HCT116 (cell line): ENCODE data around the gene BCL7A. TPM values are rescaled to one million over a fixed set of nuclear protein-coding genes. Genes with fewer than 3 reads are reported as not detected.
A peak's percentile ranks its signal among the peaks of the same experiment; 100 is the strongest.

ENCODE experiments used
- ATAC-seq: fragments of 200-7000 bp; cut with Tn5 transposase; 2 replicates; pipeline ENCODE4 v1.9.1; 2020; ENCODE audit warnings: mild to moderate bottlenecking, moderate library complexity
- BruUV-seq: library from RNA; stranded (reverse); fragments of 400-500 nt; replicated peaks from 2 replicates; lab custom pipeline; 2021; lab: Mats Ljungman, UMichigan
- CTCF ChIA-PET: fragments of 300-600 bp; sonication (Branson Sonifier 250); formaldehyde crosslinking; loops from one replicate; lab custom pipeline; 2021; ENCODE audit warnings: antibody characterized with exemption; lab: Charles Lee
- POLR2A ChIA-PET: fragments of 300-600, 350-600 bp; sonication (Branson Sonifier 250); formaldehyde crosslinking; loops from one replicate; lab custom pipeline; 2021; ENCODE audit warnings: antibody characterized with exemption; lab: Charles Lee
- RAD21 ChIA-PET, 2 experiments: fragments of 300-600 bp; sonication (Branson Sonifier 250); formaldehyde crosslinking; loops; one replicate each; lab custom pipeline; 2023; ENCODE audit warnings: low total read pairs in 2 of 2; ENCODE audit not compliant: uncharacterized antibody in 2 of 2, unreplicated experiment in 2 of 2, low non-redundant PET in 1 of 2; lab: Charles Lee
- DNase-seq: peaks from one replicate; pipeline ENCODE4 v3.0.0-alpha.2; 2010; ENCODE audit warnings: low read depth, low spot score
- H2AFZ ChIP-seq: fragments of 200-600 bp; shearing (Covaris generic), sonication (generic); 2 replicates; pipeline ENCODE4 v1.6.1; 2017; ENCODE audit warnings: low read depth, mixed run types, mixed read lengths, antibody characterized with exemption, low read length; ENCODE audit not compliant: poor library complexity, severe bottlenecking
- H3K27ac ChIP-seq: 2 replicates; pipeline ENCODE4 v1.5.1; 2012; ENCODE audit warnings: low read depth, low read length
- H3K27me3 ChIP-seq: fragments of 200-600 bp; sonication (generic); 2 replicates; pipeline ENCODE4 v1.6.1; 2016; ENCODE audit warnings: mixed run types, low read length, mixed read lengths; ENCODE audit not compliant: insufficient read depth
- H3K36me3 ChIP-seq, 2 experiments: fragments of 200-500 bp in 1 of 2; fragments of 200-600 bp in 1 of 2; sonication (Bioruptor generic) in 1 of 2; sonication (generic) in 1 of 2; 2 replicates each; pipeline versions ENCODE4 v1.5.1 to v1.6.1; 2014 to 2016; ENCODE audit warnings: low read length in 2 of 2, inconsistent platforms in 1 of 2, mixed read lengths in 1 of 2, mixed run types in 1 of 2; ENCODE audit not compliant: insufficient read depth in 2 of 2, control insufficient read depth in 1 of 2
- H3K4me1 ChIP-seq, 2 experiments: fragments of 200-600 bp in 1 of 2; sonication (generic) in 1 of 2; 2 replicates each; pipeline versions ENCODE4 v1.5.1 to v1.6.1; 2012 to 2017; ENCODE audit warnings: low read length in 2 of 2, inconsistent platforms in 1 of 2, mild to moderate bottlenecking in 1 of 2, mixed read lengths in 1 of 2, mixed run types in 1 of 2, moderate library complexity in 1 of 2; ENCODE audit not compliant: insufficient read depth in 2 of 2, control insufficient read depth in 1 of 2
- H3K4me2 ChIP-seq: fragments of 200-600 bp; sonication (generic); 2 replicates; pipeline ENCODE4 v1.6.1; 2017; ENCODE audit warnings: mixed run types, low read length, mixed read lengths
- H3K4me3 ChIP-seq, 2 experiments: fragments of 200-600 bp in 1 of 2; sonication (generic) in 1 of 2; replicated peaks in 1 of 2; 2 replicates each; pipeline ENCODE4 v1.5.1; 2011 to 2016; ENCODE audit warnings: low read length in 2 of 2, control low read depth in 1 of 2, low read depth in 1 of 2, mild to moderate bottlenecking in 1 of 2, mixed read lengths in 1 of 2, mixed run types in 1 of 2
- H3K79me2 ChIP-seq: fragments of 200-600 bp; sonication (generic); 2 replicates; pipeline ENCODE4 v1.6.1; 2017; ENCODE audit warnings: mild to moderate bottlenecking, mixed run types, low read length, moderate library complexity, mixed read lengths; ENCODE audit not compliant: insufficient read depth
- H3K9ac ChIP-seq: fragments of 200-600 bp; sonication (generic); 2 replicates; pipeline ENCODE4 v1.6.1; 2016; ENCODE audit warnings: low read length, mixed read lengths
- H3K9me2 ChIP-seq: fragments of 200-600 bp; sonication (generic), shearing (Covaris generic); 2 replicates; pipeline ENCODE4 v1.6.1; 2017; ENCODE audit warnings: mixed run types, mild to moderate bottlenecking, moderate library complexity; ENCODE audit not compliant: insufficient read depth
- H3K9me3 ChIP-seq, 2 experiments: fragments of 200-500 bp in 1 of 2; fragments of 200-600 bp in 1 of 2; sonication (Bioruptor generic) in 1 of 2; sonication (generic) in 1 of 2; 2 replicates each; pipeline ENCODE4 v1.6.1; 2014 to 2017; ENCODE audit warnings: low read length in 2 of 2, mixed read lengths in 2 of 2, inconsistent platforms in 1 of 2, low read depth in 1 of 2, mild to moderate bottlenecking in 1 of 2, mixed run types in 1 of 2, moderate library complexity in 1 of 2; ENCODE audit not compliant: control insufficient read depth in 1 of 2, insufficient read depth in 1 of 2
- H4K20me1 ChIP-seq: fragments of 200-600 bp; sonication (generic), shearing (Covaris generic); 2 replicates; pipeline ENCODE4 v1.6.1; 2017; ENCODE audit warnings: mixed run types, mild to moderate bottlenecking, moderate library complexity; ENCODE audit not compliant: insufficient read depth
- POLR2AphosphoS5 ChIP-seq: IDR thresholded peaks from 2 replicates; pipeline ENCODE4 v1.6.1; 2011; ENCODE audit warnings: mild to moderate bottlenecking, low read depth, low read length, moderate library complexity
- SP1 ChIP-seq: IDR thresholded peaks from 2 replicates; pipeline ENCODE4 v1.6.1; 2012; ENCODE audit warnings: low read depth
- SRF ChIP-seq: IDR thresholded peaks from 2 replicates; pipeline ENCODE4 v1.6.1; 2012; ENCODE audit warnings: low read depth
- intact Hi-C: fragments of 100-400 bp; cut with micrococcal nuclease; formaldehyde crosslinking; loops from 2 replicates; pipeline ENCODE4 v1.10.0; 2022
- total RNA-seq: library from RNA; stranded (reverse); gene quantifications from one replicate; pipeline ENCODE4 v1.2.1, GENCODE V29; 2021; ENCODE audit not compliant: unreplicated experiment
- TF ChIP-seq, protein P1 (sequence below): IDR thresholded peaks from 2 replicates; pipeline ENCODE4 v1.6.1; 2011; ENCODE audit warnings: mild to moderate bottlenecking, low read length, moderate library complexity; ENCODE audit not compliant: insufficient replicate concordance; ENCODE audit errors: extremely low read depth
- TF ChIP-seq, protein P2 (sequence below), 3 experiments: fragments of 200-600 bp in 1 of 3; sonication (generic) in 1 of 3; IDR thresholded peaks in 2 of 3; conservative IDR thresholded peaks in 1 of 3; 2 replicates each; pipeline ENCODE4 v1.5.1; 2012 to 2017; ENCODE audit warnings: low read depth in 2 of 3, low read length in 2 of 3, antibody characterized with exemption in 1 of 3, borderline replicate concordance in 1 of 3, control low read depth in 1 of 3, mild to moderate bottlenecking in 1 of 3, mixed read lengths in 1 of 3, mixed run types in 1 of 3, moderate library complexity in 1 of 3; ENCODE audit not compliant: insufficient read depth in 1 of 3

Gene BCL7A
- total RNA-seq, 1 experiment from 2014 or later, result 14.2 TPM

DNA sequence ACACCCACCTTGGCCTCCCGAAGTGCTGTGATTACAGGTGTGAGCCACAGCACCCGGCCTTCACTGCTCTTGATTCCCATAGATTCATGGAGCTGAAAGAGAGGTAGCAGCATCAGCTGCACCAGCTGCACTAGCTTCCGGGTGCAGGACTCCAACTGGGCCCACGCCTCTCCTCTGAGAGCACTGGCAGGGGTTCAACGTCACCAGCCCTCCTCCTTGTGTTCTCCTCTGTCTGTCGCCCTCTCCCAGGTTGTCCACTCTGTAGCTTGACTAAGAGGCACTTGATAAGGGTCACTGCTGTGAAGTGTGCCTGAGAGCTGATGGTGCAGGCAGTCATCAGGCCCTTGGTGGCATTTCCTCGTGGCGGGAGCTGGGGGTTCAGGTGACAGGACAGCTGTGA, 85.2 kb downstream of the BCL7A start:
- Histone ChIP-seq H3K9me3 (no peaks in the 10 kb centered on the region), H3K27me3 (no peaks in the 10 kb centered on the region), H2AFZ (no peak overlapping the region), H3K4me1 (peaks cover 44 to 61% of the 10 kb centered on the region in 2 experiments), H3K4me2 (peak overlapping the region; percentile 80), H3K27ac (no peak overlapping the region), H3K9ac (no peak overlapping the region), H3K4me3 (no peak overlapping the region), H4K20me1 (no peaks in the 10 kb centered on the region; the same call in 1 of the 2 replicates), H3K9me2 (no peaks in the 10 kb centered on the region), H3K36me3 (no peaks in the 10 kb centered on the region), H3K79me2 (peaks cover 89% of the 10 kb centered on the region)
- BruUV-seq, result no TSS peak
- no peak for DNase-seq
- RAD21 ChIA-PET, result interaction anchor here in 1 of 2 experiments (0.8 kb wide), 1 partner anchor 18 kb away, joined by 3 read pairs; no protein-coding TSS in a partner anchor
- intact Hi-C loops, result no loop called here
- TF ChIP-seq, protein P1, sequence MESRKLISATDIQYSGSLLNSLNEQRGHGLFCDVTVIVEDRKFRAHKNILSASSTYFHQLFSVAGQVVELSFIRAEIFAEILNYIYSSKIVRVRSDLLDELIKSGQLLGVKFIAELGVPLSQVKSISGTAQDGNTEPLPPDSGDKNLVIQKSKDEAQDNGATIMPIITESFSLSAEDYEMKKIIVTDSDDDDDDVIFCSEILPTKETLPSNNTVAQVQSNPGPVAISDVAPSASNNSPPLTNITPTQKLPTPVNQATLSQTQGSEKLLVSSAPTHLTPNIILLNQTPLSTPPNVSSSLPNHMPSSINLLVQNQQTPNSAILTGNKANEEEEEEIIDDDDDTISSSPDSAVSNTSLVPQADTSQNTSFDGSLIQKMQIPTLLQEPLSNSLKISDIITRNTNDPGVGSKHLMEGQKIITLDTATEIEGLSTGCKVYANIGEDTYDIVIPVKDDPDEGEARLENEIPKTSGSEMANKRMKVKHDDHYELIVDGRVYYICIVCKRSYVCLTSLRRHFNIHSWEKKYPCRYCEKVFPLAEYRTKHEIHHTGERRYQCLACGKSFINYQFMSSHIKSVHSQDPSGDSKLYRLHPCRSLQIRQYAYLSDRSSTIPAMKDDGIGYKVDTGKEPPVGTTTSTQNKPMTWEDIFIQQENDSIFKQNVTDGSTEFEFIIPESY, result no peak
- TF ChIP-seq POLR2AphosphoS5, result no peak
- no peak for ATAC-seq
- CTCF ChIA-PET, result interaction anchor here (0.7 kb wide), 1 partner anchor 25 kb away, joined by 5 read pairs; no protein-coding TSS in a partner anchor
- POLR2A ChIA-PET, result no interaction called here

DNA sequence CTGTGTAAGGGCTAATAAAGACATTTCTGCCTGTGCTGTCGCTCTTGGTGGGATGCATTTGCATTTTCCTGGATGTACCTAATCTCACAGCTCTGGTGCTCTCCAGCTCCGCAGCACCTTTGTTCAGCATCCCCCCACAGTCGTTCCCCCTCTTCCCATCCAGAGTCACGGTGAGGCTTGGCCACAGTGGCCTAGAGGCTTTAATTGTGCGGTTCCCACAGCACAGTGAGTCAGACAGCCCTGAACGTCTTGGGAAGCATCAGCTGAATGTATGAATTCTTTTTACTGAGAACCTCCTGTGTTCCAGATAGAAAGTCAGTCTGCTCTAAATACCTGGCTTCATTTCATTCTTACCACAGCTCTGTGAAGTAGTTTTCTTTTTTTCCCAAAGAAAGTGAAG, 85.6 kb downstream of the BCL7A start:
- H3K27ac ChIP-seq, result no peak overlapping the region
- peak overlapping the region; percentile 49; the same call in 1 of the 2 replicates for H3K9ac ChIP-seq
- ATAC-seq (no peak), DNase-seq (no peak)
- BruUV-seq, result no TSS peak
- no peak overlapping the region for H3K4me3 ChIP-seq
- POLR2A ChIA-PET, result no interaction called here
- no peaks in the 10 kb centered on the region for H3K27me3 ChIP-seq
- peaks cover 89% of the 10 kb centered on the region for H3K79me2 ChIP-seq
- CTCF ChIA-PET, result no interaction called here
- peaks cover 48 to 65% of the 10 kb centered on the region in 2 experiments for H3K4me1 ChIP-seq
- no peaks in the 10 kb centered on the region for H3K9me3 ChIP-seq
- no peaks in the 10 kb centered on the region for H3K9me2 ChIP-seq
- no peaks in the 10 kb centered on the region for H3K36me3 ChIP-seq
- H3K4me2 ChIP-seq, result peak overlapping the region; percentile 80
- RAD21 ChIA-PET, result interaction anchor here in 1 of 2 experiments (0.8 kb wide), 1 partner anchor 19 kb away, joined by 3 read pairs; no protein-coding TSS in a partner anchor
- H2AFZ ChIP-seq, result no peak overlapping the region
- no peaks in the 10 kb centered on the region; the same call in 1 of the 2 replicates for H4K20me1 ChIP-seq
- intact Hi-C loops, result no loop called here
- TF ChIP-seq, protein P2, sequence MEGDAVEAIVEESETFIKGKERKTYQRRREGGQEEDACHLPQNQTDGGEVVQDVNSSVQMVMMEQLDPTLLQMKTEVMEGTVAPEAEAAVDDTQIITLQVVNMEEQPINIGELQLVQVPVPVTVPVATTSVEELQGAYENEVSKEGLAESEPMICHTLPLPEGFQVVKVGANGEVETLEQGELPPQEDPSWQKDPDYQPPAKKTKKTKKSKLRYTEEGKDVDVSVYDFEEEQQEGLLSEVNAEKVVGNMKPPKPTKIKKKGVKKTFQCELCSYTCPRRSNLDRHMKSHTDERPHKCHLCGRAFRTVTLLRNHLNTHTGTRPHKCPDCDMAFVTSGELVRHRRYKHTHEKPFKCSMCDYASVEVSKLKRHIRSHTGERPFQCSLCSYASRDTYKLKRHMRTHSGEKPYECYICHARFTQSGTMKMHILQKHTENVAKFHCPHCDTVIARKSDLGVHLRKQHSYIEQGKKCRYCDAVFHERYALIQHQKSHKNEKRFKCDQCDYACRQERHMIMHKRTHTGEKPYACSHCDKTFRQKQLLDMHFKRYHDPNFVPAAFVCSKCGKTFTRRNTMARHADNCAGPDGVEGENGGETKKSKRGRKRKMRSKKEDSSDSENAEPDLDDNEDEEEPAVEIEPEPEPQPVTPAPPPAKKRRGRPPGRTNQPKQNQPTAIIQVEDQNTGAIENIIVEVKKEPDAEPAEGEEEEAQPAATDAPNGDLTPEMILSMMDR (IDR thresholded peaks at IDR 0.05 in 2 of 3, conservative IDR thresholded peaks at IDR 0.05 in 1 of 3; ENCODE audit: borderline replicate concordance in 1 of 3, insufficient read depth in 1 of 3, low read depth in 2 of 3, low read length in 2 of 3), result no peak
- TF ChIP-seq SP1, result no peak
- no peak for TF ChIP-seq SRF
